Stimulated activated effector memory CD8-positive, alpha-beta T cell treated with anti-CD3 and anti-CD28 coated beads, Interleukin-12 subunit alpha, Interleukin-12 subunit beta, amount 100 ng/mL, for 72 hours (primary cell): ENCODE data around the gene SLC16A3.

ENCODE experiments used
- ATAC-seq: fragments of 150-1000 bp; cut with Tn5 transposase; 2 replicates; pipeline ENCODE4 v1.10.0; 2021
- DNase-seq, 2 donors: peaks; one replicate each; pipeline ENCODE4 v3.0.0; 2021 to 2022; ENCODE audit warnings: low spot score in 2 of 2
- H3K27ac Mint-ChIP-seq: one replicate; pipeline ENCODE4 v1.8.0; 2022; ENCODE audit warnings: mild to moderate bottlenecking, mixed read lengths
- H3K36me3 Mint-ChIP-seq: one replicate; pipeline ENCODE4 v1.8.0; 2022; ENCODE audit warnings: mild to moderate bottlenecking, mixed read lengths
- H3K4me1 Mint-ChIP-seq: one replicate; pipeline ENCODE4 v1.8.0; 2022; ENCODE audit warnings: mixed read lengths
- H3K4me3 Mint-ChIP-seq: one replicate; pipeline ENCODE4 v1.8.0; 2022; ENCODE audit warnings: mild to moderate bottlenecking, mixed read lengths
- H3K9me3 Mint-ChIP-seq: one replicate; pipeline ENCODE4 v1.8.0; 2022; ENCODE audit warnings: mixed read lengths

The SLC16A3 gene

GRCh38 chr17:82226146-82226808 is 2.6 kb upstream of the SLC16A3 start:
- no peak for ATAC-seq
- Mint-ChIP-seq H3K9me3 (no peaks in the 10 kb centered on the region), H3K4me1 (peaks cover 15% of the 10 kb centered on the region), H3K36me3 (peaks cover 29% of the 10 kb centered on the region), H3K4me3 (no peak overlapping the region), H3K27ac (no peak overlapping the region)
- DNase-seq = no peak

DNA sequence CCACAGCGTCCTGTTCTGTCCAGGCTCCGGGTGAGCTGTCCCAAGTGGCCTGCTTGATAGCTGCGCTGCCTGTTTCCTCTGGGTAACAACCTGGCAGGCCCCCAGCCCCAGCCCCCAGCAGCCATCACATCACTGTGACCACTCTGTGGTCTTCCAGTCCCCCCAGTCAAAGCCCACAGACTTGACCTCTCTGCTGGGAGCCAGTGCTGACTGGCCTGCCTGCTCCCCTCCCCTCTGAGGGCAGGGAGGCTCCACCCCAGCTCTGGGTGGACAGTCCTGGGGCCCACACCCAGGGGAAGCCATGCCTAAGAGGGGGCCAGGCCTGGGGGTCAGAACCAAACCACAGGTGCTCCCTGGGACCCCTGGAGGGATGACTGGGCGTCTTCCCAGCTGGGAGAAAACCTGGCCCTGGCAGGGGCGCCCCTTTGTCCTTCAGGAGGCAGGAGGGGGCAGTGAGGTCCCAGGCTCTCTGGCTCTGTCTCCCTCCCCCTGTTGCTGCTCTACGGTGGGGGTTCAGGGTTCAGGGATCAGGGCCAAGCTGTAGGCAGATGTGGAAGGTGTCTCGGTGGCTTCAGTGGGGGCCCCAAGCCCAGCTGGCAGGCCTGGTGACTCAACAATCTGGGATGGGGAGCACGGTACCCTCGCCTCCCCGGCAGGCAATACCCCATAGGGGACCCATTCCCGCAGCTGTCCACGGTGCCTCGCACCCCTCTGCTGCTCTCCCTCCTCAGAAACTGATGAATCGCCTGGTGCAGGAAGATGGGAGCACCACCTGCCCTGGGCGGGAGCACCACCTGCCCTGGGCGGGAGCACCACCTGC is 1.8 kb upstream of the SLC16A3 start:
- peak overlapping the region; percentile 93 for H3K4me3 Mint-ChIP-seq
- H3K36me3 Mint-ChIP-seq = peaks cover 33% of the 10 kb centered on the region
- no peaks in the 10 kb centered on the region for H3K9me3 Mint-ChIP-seq
- H3K27ac Mint-ChIP-seq = peak overlapping the region; percentile 67
- no peak for ATAC-seq
- H3K4me1 Mint-ChIP-seq = peaks cover 15% of the 10 kb centered on the region
- no peak for DNase-seq

GRCh38 chr17:82227629-82228277 is 1.1 kb upstream of the SLC16A3 start:
- Mint-ChIP-seq H3K9me3 (no peaks in the 10 kb centered on the region), H3K36me3 (peaks cover 40% of the 10 kb centered on the region), H3K27ac (peak overlapping the region; percentile 92), H3K4me3 (peak overlapping the region; percentile 93), H3K4me1 (peaks cover 15% of the 10 kb centered on the region)
- DNase-seq = no peak
- no peak for ATAC-seq

GRCh38 chr17:82228278-82228841 is 482 bp upstream of the SLC16A3 start:
- peak overlapping the region; percentile 92 for H3K27ac Mint-ChIP-seq
- peak in 1 of 2 donors; percentile 81 for DNase-seq

GRCh38 chr17:82229698-82230608 is 1.1 kb downstream of the SLC16A3 start:
- Mint-ChIP-seq H3K9me3 (no peaks in the 10 kb centered on the region), H3K27ac (peak overlapping the region; percentile 96), H3K4me1 (peaks cover 29% of the 10 kb centered on the region), H3K4me3 (peak overlapping the region; percentile 93), H3K36me3 (peaks cover 62% of the 10 kb centered on the region)
- ATAC-seq (no peak), DNase-seq (no peak)

More at GRCh38 chr17:82228278-82228841, 482 bp upstream of the SLC16A3 start:
- Mint-ChIP-seq H3K36me3 (peaks cover 46% of the 10 kb centered on the region), H3K4me1 (peaks cover 19% of the 10 kb centered on the region), H3K9me3 (no peaks in the 10 kb centered on the region), H3K4me3 (peak overlapping the region; percentile 93)
- ATAC-seq = peak; percentile 60

DNA sequence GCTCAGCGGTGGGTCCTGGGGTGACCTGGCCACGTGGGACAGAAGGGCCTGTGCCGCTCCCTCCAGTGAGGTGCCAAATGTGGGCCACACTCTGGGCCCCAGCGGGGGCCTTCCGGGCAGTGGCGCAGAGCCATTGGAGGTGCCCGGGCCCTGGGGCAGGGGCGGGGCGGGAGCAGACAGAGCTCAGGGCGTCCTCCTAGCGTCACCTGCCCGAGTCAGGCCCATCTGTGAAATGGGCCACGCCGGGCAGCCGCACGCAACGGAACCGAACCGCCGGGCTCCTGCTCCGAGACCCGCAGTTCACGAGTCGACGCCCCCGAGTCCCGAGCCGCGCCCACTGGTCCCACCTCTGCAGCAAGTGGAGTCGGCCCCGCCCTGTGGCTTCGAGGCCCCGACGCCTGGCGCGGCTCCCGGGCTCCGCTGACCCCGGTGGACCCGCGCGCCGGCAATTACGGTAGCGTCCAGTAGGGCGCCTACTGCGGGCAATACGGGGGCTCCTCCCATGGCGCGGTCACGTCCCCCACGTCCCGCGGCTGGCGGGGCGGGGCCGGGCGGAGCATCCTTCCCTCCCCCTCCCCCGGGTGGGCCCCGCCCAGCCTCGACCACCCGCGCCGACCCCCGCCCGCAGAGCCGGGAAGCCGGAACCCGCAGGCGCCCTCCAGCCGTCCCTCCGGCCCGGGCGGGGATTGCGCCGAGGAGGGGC is 1.9 kb downstream of the SLC16A3 start:
- H3K36me3 Mint-ChIP-seq = peaks cover 70% of the 10 kb centered on the region
- ATAC-seq = peak; percentile 67
- peak overlapping the region; percentile 96 for H3K27ac Mint-ChIP-seq
- peaks cover 33% of the 10 kb centered on the region for H3K4me1 Mint-ChIP-seq
- DNase-seq = peak; percentile 74 to 84
- no peaks in the 10 kb centered on the region for H3K9me3 Mint-ChIP-seq
- peak overlapping the region; percentile 93 for H3K4me3 Mint-ChIP-seq

DNA sequence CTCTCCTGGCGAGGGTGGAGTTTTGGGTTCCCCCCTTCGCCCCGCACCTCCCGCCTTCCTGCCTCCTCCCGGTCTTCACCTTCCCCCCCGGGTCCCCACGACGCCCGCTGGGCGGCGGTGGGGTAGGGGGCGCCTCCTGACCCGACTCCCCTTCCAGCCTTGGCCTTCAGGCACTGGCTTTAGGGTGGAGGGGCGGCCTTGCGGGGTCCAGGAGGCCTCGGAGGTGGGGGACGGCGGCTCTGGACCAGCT is 2.4 kb downstream of the SLC16A3 start:
- no peaks in the 10 kb centered on the region for H3K9me3 Mint-ChIP-seq

DNA sequence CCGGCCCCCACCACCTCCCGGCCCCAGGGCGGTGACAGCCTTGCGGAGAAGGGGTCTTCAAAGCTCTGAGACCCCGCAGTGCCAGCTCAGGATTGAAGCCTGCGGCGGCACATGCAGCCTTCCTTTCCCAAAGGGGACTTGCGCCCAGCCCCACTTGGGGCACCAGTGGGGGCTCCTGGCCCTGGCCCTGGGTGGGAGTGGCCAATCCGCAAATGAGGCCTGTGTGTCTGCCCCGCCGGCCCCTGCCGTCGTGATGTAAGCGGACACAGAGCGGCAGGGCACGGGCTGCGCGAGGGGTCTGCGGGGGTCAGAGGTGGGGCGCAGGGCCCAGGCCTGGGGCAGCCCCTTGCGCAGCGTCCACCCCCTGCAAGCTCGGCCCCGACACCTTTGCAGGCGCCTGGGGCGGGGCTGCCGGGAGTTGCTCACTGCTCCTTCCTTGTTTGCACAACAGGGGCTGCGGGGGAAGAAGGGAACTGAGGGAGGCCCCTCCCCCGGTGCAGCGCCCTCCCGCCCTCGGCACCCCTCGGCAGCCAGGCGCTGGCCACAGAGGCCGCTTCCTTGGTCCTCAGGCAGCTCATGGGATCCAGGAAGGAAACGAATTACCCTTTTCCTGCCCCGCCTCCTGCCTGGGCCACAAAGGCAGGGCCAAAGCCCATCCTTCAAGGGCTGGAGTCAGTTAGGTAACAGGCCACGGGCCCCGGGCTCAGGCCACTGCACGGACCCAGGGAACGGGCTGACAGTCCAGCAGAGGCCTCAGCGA is 2.9 kb downstream of the SLC16A3 start:
- DNase-seq (no peak), ATAC-seq (no peak)
- peak overlapping the region; percentile 93 for H3K4me3 Mint-ChIP-seq
- peaks cover 80% of the 10 kb centered on the region for H3K36me3 Mint-ChIP-seq
- no peaks in the 10 kb centered on the region for H3K9me3 Mint-ChIP-seq
- H3K4me1 Mint-ChIP-seq = peaks cover 42% of the 10 kb centered on the region
- H3K27ac Mint-ChIP-seq = no peak overlapping the region

More for the DNA sequence above, 2.4 kb downstream of the SLC16A3 start:
- H3K27ac Mint-ChIP-seq = no peak overlapping the region
- no peak for DNase-seq
- peaks cover 75% of the 10 kb centered on the region for H3K36me3 Mint-ChIP-seq
- peak overlapping the region; percentile 93 for H3K4me3 Mint-ChIP-seq
- peak; percentile 35 for ATAC-seq
- H3K4me1 Mint-ChIP-seq = peaks cover 37% of the 10 kb centered on the region

GRCh38 chr17:82232322-82232820 is 3.5 kb downstream of the SLC16A3 start:
- Mint-ChIP-seq H3K36me3 (peaks cover 87% of the 10 kb centered on the region), H3K27ac (no peak overlapping the region)
- no peak for ATAC-seq

DNA sequence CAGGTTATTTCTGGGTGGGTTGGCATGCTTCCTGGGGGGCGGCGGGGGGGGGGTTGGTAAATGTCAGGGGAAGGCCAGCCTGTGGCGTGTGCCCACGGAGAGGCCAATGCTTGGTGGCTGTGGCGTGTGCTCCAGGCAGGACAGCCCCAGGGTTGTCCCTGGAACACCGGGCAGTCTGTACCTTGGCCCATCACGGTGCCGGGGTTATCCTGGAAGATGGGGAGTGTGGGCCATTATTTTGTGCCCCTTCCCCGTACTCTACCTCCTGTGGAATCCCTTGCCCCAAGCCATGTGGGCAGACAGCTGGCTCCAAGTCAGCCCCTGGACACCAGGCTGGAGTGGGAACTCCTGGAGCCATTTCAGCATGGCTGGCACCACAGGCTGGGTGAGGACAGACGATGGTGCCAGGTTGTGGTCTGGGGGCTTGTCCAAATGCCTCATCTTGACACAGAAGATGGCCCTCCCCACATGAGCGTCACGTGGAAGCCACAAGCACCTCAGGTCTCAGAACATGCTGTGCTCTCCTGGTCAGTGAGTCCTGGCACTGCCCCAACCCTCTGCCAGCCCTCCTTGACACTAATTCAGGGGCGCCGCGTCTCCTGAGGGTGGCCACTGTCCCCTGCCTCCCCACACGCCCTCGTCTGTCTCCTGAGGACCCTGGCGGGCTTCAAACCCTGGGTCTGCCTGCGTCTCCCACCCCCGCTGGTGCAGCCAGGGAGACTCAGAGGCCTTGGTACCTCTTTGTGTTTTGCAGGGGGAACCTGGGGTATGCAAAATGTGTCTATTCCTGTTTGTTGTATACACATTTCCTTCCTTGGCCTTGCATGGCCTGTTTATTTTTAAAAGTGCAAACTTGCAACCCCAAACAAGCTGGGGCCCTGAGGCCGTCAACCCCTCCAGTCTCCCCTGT is 4.3 kb downstream of the SLC16A3 start:
- ATAC-seq (no peak), DNase-seq (no peak)
- peaks cover 90% of the 10 kb centered on the region for H3K36me3 Mint-ChIP-seq
- peaks cover 48% of the 10 kb centered on the region for H3K4me1 Mint-ChIP-seq
- peak overlapping the region; percentile 83 for H3K27ac Mint-ChIP-seq
- no peaks in the 10 kb centered on the region for H3K9me3 Mint-ChIP-seq
- H3K4me3 Mint-ChIP-seq = peak overlapping the region; percentile 37

More at GRCh38 chr17:82232322-82232820, 3.5 kb downstream of the SLC16A3 start:
- no peaks in the 10 kb centered on the region for H3K9me3 Mint-ChIP-seq
- peaks cover 41% of the 10 kb centered on the region for H3K4me1 Mint-ChIP-seq
- peak overlapping the region; percentile 93 for H3K4me3 Mint-ChIP-seq
- DNase-seq = no peak

- no peak for ATAC-seq
- peaks cover 93% of the 10 kb centered on the region for H3K36me3 Mint-ChIP-seq
- H3K27ac Mint-ChIP-seq = peak overlapping the region; percentile 83
- H3K9me3 Mint-ChIP-seq = no peaks in the 10 kb centered on the region
- H3K4me1 Mint-ChIP-seq = peaks cover 61% of the 10 kb centered on the region
- DNase-seq = no peak
- H3K4me3 Mint-ChIP-seq = peak overlapping the region; percentile 14
Observed at GRCh38 chr17:82234211-82235055, 5.6 kb downstream of the SLC16A3 start.
